HepG2 (cell line): ENCODE results near the gene MGST1. TPM values are rescaled to one million over a fixed set of nuclear protein-coding genes. Genes with fewer than 3 reads are reported as not detected.

ENCODE experiments used
- ATF1 ChIP-seq: IDR thresholded peaks from 2 replicates; pipeline ENCODE4 v1.6.1; 2016; ENCODE audit warnings: mild to moderate bottlenecking, control low read depth
- ATF7 ChIP-seq, 2 experiments: fragments of 450-650 bp in 1 of 2; sonication (generic) in 1 of 2; formaldehyde crosslinking in 1 of 2; IDR thresholded peaks; 2 replicates each; pipeline versions ENCODE4 v1.4.0 to v1.6.1; 2016 to 2020; ENCODE audit warnings: antibody characterized with exemption in 1 of 2, mild to moderate bottlenecking in 1 of 2, missing genetic modification reagents in 1 of 2
- CEBPB ChIP-seq: IDR thresholded peaks from 2 replicates; pipeline ENCODE4 v1.6.1; 2011; ENCODE audit warnings: low read depth, low read length, improper control_type of control experiment, borderline replicate concordance
- EP300 ChIP-seq, 3 experiments: sonication (generic) in 1 of 3; formaldehyde crosslinking in 1 of 3; IDR thresholded peaks; 2 replicates each; pipeline versions ENCODE4 v1.5.1 to v1.6.1; 2011 to 2020; ENCODE audit warnings: low read depth in 2 of 3, low read length in 2 of 3, borderline replicate concordance in 1 of 3, improper control_type of control experiment in 1 of 3, mild to moderate bottlenecking in 1 of 3, missing genetic modification reagents in 1 of 3, moderate library complexity in 1 of 3
- KLF16 ChIP-seq, 2 experiments: sonication (generic) in 1 of 2; formaldehyde crosslinking in 1 of 2; IDR thresholded peaks; 2 replicates each; pipeline versions ENCODE4 v1.6.1 to v1.8.0; 2016 to 2023; ENCODE audit warnings: missing genetic modification reagents in 2 of 2, missing compliant biosample characterization in 1 of 2
- LCORL ChIP-seq, 2 experiments: fragments of 450-650 bp in 1 of 2; sonication (generic) in 1 of 2; formaldehyde crosslinking in 1 of 2; IDR thresholded peaks; 2 replicates each; pipeline versions ENCODE4 v1.5.0 to v1.6.1; 2017 to 2020; ENCODE audit warnings: antibody characterized with exemption in 1 of 2, missing genetic modification reagents in 1 of 2
- MTF2 ChIP-seq: sonication (generic); formaldehyde crosslinking; IDR thresholded peaks from 2 replicates; pipeline ENCODE4 v1.5.0; 2020; ENCODE audit warnings: missing genetic modification reagents, borderline replicate concordance
- NFIC ChIP-seq: IDR thresholded peaks from 2 replicates; pipeline ENCODE4 v1.6.1; 2012; ENCODE audit warnings: mild to moderate bottlenecking, low read length, inconsistent platforms
- NFRKB ChIP-seq: fragments of 450-650 bp; IDR thresholded peaks from 2 replicates; pipeline ENCODE4 v1.6.1; 2017
- RFXANK ChIP-seq: IDR thresholded peaks from 2 replicates; pipeline ENCODE4 v1.6.1; 2016
- SALL1 ChIP-seq: sonication (generic); formaldehyde crosslinking; IDR thresholded peaks from 2 replicates; pipeline ENCODE4 v1.8.0; 2022; ENCODE audit warnings: mild to moderate bottlenecking, missing genetic modification reagents
- SIN3A ChIP-seq: IDR thresholded peaks from 2 replicates; pipeline ENCODE4 v1.6.1; 2011; ENCODE audit warnings: low read depth, mild to moderate bottlenecking, control low read depth, low read length, borderline replicate concordance
- SNAPC2 ChIP-seq: sonication (generic); formaldehyde crosslinking; IDR thresholded peaks from 2 replicates; pipeline ENCODE4 v1.8.1; 2022; ENCODE audit warnings: mild to moderate bottlenecking, missing genetic modification reagents
- TAF1 ChIP-seq: sonication (generic); formaldehyde crosslinking; IDR thresholded peaks from 2 replicates; pipeline ENCODE4 v1.4.0; 2020; ENCODE audit warnings: missing genetic modification reagents
- TAF15 ChIP-seq: fragments of 200-400 bp; formaldehyde crosslinking; IDR thresholded peaks from one replicate; pipeline ENCODE4 v1.6.1; 2018; ENCODE audit warnings: mild to moderate bottlenecking, low read depth, low read length; ENCODE audit not compliant: poor library complexity, severe bottlenecking
- TOPORS ChIP-seq: sonication (generic); formaldehyde crosslinking; IDR thresholded peaks from 2 replicates; pipeline ENCODE4 v1.8.0; 2023; ENCODE audit warnings: mild to moderate bottlenecking, missing genetic modification reagents
- TSC22D2 ChIP-seq: sonication (generic); formaldehyde crosslinking; IDR thresholded peaks from 2 replicates; pipeline ENCODE4 v1.5.1; 2020; ENCODE audit warnings: missing genetic modification reagents, mild to moderate bottlenecking, borderline replicate concordance
- ZFYVE20 ChIP-seq: sonication (generic); formaldehyde crosslinking; IDR thresholded peaks from 2 replicates; pipeline ENCODE4 v1.8.0; 2023; ENCODE audit warnings: low read depth, mild to moderate bottlenecking, moderate library complexity, missing genetic modification reagents, borderline replicate concordance
- ZNF124 ChIP-seq: sonication (generic); formaldehyde crosslinking; IDR thresholded peaks from 2 replicates; pipeline ENCODE4 v1.4.0; 2020; ENCODE audit warnings: missing genetic modification reagents
- ZNF749 ChIP-seq: sonication (generic); formaldehyde crosslinking; IDR thresholded peaks from 2 replicates; pipeline ENCODE4 v1.8.0; 2022; ENCODE audit warnings: mild to moderate bottlenecking, missing genetic modification reagents, moderate library complexity, borderline replicate concordance
- polyA plus RNA-seq, 8 experiments: library from polyadenylated mRNA; depleted of rRNA in 3 of 8; stranded (reverse) in 7 of 8; unstranded in 1 of 8; fragments of >200 nt; fragmentation: Illumina TruSeq in 4 of 8; extraction: Trizol in 4 of 8; gene quantifications; 2 replicates each; pipeline versions ENCODE4 v1.2.1 to v1.2.3, GENCODE V29; 2011 to 2016; ENCODE audit warnings: low read depth in 4 of 8, missing spikeins in 1 of 8, mixed read lengths in 1 of 8; ENCODE audit not compliant: insufficient read depth in 1 of 8
- total RNA-seq, 5 experiments: library from RNA; depleted of rRNA; stranded (reverse); fragments of >200 nt; fragmentation: Illumina TruSeq; extraction: Trizol; gene quantifications; 2 replicates each; pipeline ENCODE4 v1.2.3, GENCODE V29; 2016; ENCODE audit warnings: low read depth in 1 of 5
- TF ChIP-seq, protein P1 (sequence below): IDR thresholded peaks from 2 replicates; pipeline ENCODE4 v1.6.1; 2016; ENCODE audit warnings: low read depth, control low read depth
- TF ChIP-seq, protein P2 (sequence below): sonication (generic); formaldehyde crosslinking; IDR thresholded peaks from 2 replicates; pipeline ENCODE4 v1.5.1; 2020; ENCODE audit warnings: missing genetic modification reagents, mild to moderate bottlenecking, borderline replicate concordance
- TF ChIP-seq, protein P3 (sequence below): sonication (generic); formaldehyde crosslinking; IDR thresholded peaks from 2 replicates; pipeline ENCODE4 v1.4.0; 2020; ENCODE audit warnings: missing genetic modification reagents, borderline replicate concordance
- TF ChIP-seq, protein P4 (sequence below): sonication (generic); formaldehyde crosslinking; IDR thresholded peaks from 2 replicates; pipeline ENCODE4 v1.5.1; 2020; ENCODE audit warnings: missing genetic modification reagents, mild to moderate bottlenecking, borderline replicate concordance

The MGST1 gene
- total and polyA plus RNA-seq, 2 of the 13 experiments (the other 11 are each of a cell fraction or from before 2014, with no cell fraction given) = 119 to 152 TPM

DNA sequence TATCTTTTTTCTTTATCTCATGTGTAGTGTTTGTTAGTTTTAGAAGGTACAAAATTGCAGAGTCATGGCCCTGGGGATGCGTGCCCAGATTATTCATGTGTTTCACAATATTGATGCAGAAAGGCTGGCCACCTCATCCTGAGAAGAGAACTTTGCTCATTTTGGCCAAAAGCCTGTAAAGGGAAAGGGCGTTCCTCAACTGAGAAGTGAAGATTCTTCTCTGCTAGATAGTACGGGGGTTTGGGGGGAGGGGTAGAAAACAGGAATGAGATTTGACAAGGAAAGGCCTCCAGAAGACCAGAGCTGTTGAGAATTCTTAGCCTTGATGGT lies 1.7 kb downstream of the MGST1 start (continued):
- TF ChIP-seq LCORL (IDR thresholded peaks at IDR 0.05) (no peak), LCORL (CRISPR knock-in tag; IDR thresholded peaks at IDR 0.05) (peak; percentile 28; the same call in 1 of the 2 replicates), ZNF749 (no peak), ATF1 (CRISPR knock-in tag) (no peak), SNAPC2 (CRISPR knock-in tag) (no peak), RFXANK (CRISPR knock-in tag) (no peak), ATF7 (IDR thresholded peaks at IDR 0.05) (no peak), ATF7 (CRISPR knock-in tag; IDR thresholded peaks at IDR 0.05) (no peak), EP300 (IDR thresholded peaks at IDR 0.05; ENCODE audit: low read depth in 2 of 2, low read length in 2 of 2) (peak in 1 of 2 experiments; percentile 46; a peak in 1 of 4 replicates), EP300 (CRISPR knock-in tag; IDR thresholded peaks at IDR 0.05; ENCODE audit: borderline replicate concordance) (0 out of 2 replicates have a peak, but pooled peaks have one; percentile 35), MTF2 (CRISPR knock-in tag) (no peak), CEBPB (peak; percentile 87; the same call in 1 of the 2 replicates), NFRKB (no peak), KLF16 (CRISPR knock-in tag; IDR thresholded peaks at IDR 0.05) (no peak), SIN3A (no peak), TAF15 (no peak), SALL1 (CRISPR knock-in tag) (no peak; the same call in 1 of the 2 replicates), ZFYVE20 (CRISPR knock-in tag) (no peak), TOPORS (no peak), ZNF124 (CRISPR knock-in tag) (no peak), TAF1 (CRISPR knock-in tag) (no peak), NFIC (no peak), TSC22D2 (no peak)
- TF ChIP-seq, protein P1, sequence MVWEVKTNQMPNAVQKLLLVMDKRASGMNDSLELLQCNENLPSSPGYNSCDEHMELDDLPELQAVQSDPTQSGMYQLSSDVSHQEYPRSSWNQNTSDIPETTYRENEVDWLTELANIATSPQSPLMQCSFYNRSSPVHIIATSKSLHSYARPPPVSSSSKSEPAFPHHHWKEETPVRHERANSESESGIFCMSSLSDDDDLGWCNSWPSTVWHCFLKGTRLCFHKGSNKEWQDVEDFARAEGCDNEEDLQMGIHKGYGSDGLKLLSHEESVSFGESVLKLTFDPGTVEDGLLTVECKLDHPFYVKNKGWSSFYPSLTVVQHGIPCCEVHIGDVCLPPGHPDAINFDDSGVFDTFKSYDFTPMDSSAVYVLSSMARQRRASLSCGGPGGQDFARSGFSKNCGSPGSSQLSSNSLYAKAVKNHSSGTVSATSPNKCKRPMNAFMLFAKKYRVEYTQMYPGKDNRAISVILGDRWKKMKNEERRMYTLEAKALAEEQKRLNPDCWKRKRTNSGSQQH (CRISPR knock-in tag) = no peak
- TF ChIP-seq, protein P2, sequence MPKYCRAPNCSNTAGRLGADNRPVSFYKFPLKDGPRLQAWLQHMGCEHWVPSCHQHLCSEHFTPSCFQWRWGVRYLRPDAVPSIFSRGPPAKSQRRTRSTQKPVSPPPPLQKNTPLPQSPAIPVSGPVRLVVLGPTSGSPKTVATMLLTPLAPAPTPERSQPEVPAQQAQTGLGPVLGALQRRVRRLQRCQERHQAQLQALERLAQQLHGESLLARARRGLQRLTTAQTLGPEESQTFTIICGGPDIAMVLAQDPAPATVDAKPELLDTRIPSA (CRISPR knock-in tag) = no peak
- TF ChIP-seq, protein P3, sequence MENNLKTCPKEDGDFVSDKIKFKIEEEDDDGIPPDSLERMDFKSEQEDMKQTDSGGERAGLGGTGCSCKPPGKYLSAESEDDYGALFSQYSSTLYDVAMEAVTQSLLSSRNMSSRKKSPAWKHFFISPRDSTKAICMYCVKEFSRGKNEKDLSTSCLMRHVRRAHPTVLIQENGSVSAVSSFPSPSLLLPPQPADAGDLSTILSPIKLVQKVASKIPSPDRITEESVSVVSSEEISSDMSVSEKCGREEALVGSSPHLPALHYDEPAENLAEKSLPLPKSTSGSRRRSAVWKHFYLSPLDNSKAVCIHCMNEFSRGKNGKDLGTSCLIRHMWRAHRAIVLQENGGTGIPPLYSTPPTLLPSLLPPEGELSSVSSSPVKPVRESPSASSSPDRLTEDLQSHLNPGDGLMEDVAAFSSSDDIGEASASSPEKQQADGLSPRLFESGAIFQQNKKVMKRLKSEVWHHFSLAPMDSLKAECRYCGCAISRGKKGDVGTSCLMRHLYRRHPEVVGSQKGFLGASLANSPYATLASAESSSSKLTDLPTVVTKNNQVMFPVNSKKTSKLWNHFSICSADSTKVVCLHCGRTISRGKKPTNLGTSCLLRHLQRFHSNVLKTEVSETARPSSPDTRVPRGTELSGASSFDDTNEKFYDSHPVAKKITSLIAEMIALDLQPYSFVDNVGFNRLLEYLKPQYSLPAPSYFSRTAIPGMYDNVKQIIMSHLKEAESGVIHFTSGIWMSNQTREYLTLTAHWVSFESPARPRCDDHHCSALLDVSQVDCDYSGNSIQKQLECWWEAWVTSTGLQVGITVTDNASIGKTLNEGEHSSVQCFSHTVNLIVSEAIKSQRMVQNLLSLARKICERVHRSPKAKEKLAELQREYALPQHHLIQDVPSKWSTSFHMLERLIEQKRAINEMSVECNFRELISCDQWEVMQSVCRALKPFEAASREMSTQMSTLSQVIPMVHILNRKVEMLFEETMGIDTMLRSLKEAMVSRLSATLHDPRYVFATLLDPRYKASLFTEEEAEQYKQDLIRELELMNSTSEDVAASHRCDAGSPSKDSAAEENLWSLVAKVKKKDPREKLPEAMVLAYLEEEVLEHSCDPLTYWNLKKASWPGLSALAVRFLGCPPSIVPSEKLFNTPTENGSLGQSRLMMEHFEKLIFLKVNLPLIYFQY = no peak
- TF ChIP-seq, protein P4, sequence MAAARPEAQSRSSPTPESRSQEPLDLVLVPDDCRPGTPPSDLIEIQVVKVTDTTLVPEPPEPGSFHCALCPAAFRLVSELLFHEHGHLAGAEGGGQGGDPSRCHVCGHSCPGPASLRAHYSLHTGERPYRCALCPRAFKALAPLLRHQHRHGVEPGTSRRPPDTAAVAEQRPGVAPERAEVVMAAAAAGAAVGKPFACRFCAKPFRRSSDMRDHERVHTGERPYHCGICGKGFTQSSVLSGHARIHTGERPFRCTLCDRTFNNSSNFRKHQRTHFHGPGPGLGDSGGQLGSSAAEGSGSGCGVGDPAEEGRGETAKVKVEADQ = no peak
